ENCODE results near the gene PDE4D. TPM values are rescaled to one million over a fixed set of nuclear protein-coding genes. Genes with fewer than 3 reads are reported as not detected.
"Not testable (repeated sequence)": the region's sequence is repeated elsewhere in the genome, so short reads cannot be mapped to it uniquely, and the experiment has no call there.

PDE4D gene
- total RNA-seq, 2 donors from 2014 or later: 116 to 154 TPM

DNA sequence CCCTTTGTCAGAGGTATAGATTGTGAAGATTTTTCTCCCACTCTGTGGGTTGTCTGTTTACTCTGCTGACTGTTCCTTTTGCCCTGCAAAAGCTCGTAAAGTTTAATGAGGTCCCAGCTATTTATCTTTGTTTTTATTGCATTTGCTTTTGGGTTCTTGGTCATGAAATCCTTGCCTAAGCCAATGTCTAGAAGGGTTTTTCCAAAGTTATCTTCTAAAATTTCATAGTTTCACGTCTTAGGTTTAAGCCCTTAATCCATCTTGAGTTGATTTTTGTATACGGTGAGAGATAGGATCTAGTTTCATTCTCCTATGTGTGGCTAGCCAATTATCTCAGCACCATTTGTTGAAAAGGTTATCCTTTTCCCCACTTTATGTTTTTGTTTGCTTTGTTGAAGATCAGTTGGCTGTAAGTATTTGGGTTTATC lies 590.2 kb downstream of the PDE4D start:
- not testable (repeated sequence) for DNase-seq; ATAC-seq (replicated peaks in 1 of 2); H3K4me3 Mint-ChIP-seq; H3K27ac Mint-ChIP-seq; H3K9me3 Mint-ChIP-seq; H3K4me1 Mint-ChIP-seq (ENCODE audit: low read depth); H3K36me3 Mint-ChIP-seq (ENCODE audit: insufficient read depth in 2 of 2)
- peaks cover 11% of the 10 kb centered on the region for H3K27me3 Mint-ChIP-seq (ENCODE audit: low read depth)

DNA sequence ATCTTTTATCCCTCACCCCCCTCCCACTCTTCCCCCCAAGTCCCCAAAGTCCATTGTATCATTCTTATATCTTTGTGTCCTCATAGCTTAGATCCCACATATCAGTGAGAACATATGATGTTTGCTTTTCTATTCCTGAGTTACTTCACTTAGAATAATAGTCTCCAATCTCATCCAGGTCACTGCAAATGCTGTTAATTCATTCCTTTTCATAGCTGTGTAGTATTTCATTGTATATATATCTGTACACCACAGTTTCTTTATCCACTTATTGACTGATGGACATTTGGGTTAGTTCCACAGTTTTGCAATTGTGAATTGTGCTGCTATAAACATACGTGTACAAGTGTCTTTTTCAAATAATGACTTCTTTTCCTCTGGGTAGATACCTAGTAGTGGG lies 591.0 kb downstream of the PDE4D start:
- H3K27ac Mint-ChIP-seq: not testable (repeated sequence)

DNA sequence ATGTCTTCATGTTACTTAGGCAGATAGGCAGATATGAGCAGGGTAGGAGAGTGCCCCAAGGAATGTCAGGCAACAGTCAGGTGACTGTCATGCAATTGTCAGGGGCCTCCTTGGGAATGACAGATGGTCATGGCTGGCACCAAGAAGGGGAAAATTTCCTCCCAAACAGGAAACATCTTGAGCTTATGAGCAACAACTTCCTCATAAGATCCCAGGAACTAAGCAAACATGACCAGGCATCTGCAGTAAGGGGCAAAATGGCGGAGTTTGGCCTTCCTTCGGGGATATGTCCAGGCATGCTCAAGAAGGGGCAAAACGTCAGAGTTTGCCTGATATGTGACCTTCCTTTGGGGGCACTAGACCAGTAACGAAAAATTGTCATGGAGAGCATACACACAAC lies 591.8 kb downstream of the PDE4D start:
- Mint-ChIP-seq H3K36me3 (ENCODE audit: insufficient read depth in 2 of 2) (no peaks in the 10 kb centered on the region), H3K27ac (no peak overlapping the region), H3K9me3 (peaks cover 3 to 7% of the 10 kb centered on the region in 2 donors), H3K4me1 (ENCODE audit: low read depth) (peaks cover 10% of the 10 kb centered on the region), H3K27me3 (ENCODE audit: low read depth) (peaks cover 11% of the 10 kb centered on the region), H3K4me3 (no peak overlapping the region)
- ATAC-seq (replicated peaks in 1 of 2): no peak
- no peak for DNase-seq

More for the DNA sequence above, 591.0 kb downstream of the PDE4D start:
- H3K27me3 Mint-ChIP-seq (ENCODE audit: low read depth): peaks cover 11% of the 10 kb centered on the region
- not testable (repeated sequence) for H3K4me3 Mint-ChIP-seq; H3K9me3 Mint-ChIP-seq; DNase-seq; H3K36me3 Mint-ChIP-seq (ENCODE audit: insufficient read depth in 2 of 2); ATAC-seq (replicated peaks in 1 of 2); H3K4me1 Mint-ChIP-seq (ENCODE audit: low read depth)

DNA sequence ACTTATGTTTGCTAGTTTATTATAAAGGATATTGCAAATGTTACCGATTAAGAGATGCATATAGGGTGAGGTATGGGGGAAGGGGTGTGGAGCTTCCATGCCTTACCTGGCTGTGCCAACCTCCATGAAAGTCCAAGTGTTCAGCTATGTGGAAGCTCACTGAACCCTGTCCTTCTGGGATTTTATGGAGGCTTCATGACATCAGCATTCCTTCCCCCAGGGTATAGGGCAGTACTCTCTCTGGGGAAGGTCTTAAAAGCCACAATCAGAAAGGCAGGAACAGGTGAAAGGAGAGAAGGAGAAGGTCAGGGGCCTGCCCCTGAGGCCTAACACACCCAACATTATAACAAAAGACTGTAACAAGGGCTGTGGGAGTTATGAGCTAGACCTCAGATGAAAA lies 592.6 kb downstream of the PDE4D start:
- Mint-ChIP-seq H3K36me3 (ENCODE audit: insufficient read depth in 2 of 2) (no peaks in the 10 kb centered on the region), H3K27ac (no peak overlapping the region), H3K27me3 (ENCODE audit: low read depth) (peaks cover 11% of the 10 kb centered on the region), H3K4me1 (ENCODE audit: low read depth) (peaks cover 14% of the 10 kb centered on the region), H3K4me3 (no peak overlapping the region), H3K9me3 (peaks cover 3 to 7% of the 10 kb centered on the region in 2 donors)
- ATAC-seq (replicated peaks in 1 of 2) (no peak), DNase-seq (no peak)

DNA sequence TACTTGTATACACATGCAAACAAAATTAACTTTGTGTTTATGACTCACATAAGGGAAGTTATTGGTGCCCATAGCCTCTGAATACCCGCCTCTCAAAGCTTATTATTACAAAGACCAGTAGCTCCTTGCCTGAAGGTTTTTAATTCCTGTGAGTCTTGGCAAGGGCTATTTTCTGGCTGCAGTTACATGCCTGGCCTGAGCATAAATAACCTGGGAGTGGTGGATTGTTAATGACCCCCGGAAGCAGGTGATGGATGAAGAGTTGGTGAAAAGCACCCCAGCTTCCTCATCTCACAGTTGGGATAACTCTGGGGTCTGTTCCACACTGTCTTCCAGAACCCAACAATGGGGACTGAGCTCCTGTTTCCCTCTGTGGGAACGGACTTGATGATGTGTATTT lies 594.5 kb downstream of the PDE4D start:
- H3K9me3 Mint-ChIP-seq: peaks cover 3 to 5% of the 10 kb centered on the region in 2 donors
- H3K36me3 Mint-ChIP-seq (ENCODE audit: insufficient read depth in 2 of 2): no peaks in the 10 kb centered on the region
- no peaks in the 10 kb centered on the region for H3K27me3 Mint-ChIP-seq (ENCODE audit: low read depth)
- ATAC-seq (replicated peaks in 1 of 2): no peak
- no peak overlapping the region for H3K4me3 Mint-ChIP-seq
- no peak overlapping the region for H3K27ac Mint-ChIP-seq
- no peak for DNase-seq
- peaks cover 16% of the 10 kb centered on the region for H3K4me1 Mint-ChIP-seq (ENCODE audit: low read depth)

DNA sequence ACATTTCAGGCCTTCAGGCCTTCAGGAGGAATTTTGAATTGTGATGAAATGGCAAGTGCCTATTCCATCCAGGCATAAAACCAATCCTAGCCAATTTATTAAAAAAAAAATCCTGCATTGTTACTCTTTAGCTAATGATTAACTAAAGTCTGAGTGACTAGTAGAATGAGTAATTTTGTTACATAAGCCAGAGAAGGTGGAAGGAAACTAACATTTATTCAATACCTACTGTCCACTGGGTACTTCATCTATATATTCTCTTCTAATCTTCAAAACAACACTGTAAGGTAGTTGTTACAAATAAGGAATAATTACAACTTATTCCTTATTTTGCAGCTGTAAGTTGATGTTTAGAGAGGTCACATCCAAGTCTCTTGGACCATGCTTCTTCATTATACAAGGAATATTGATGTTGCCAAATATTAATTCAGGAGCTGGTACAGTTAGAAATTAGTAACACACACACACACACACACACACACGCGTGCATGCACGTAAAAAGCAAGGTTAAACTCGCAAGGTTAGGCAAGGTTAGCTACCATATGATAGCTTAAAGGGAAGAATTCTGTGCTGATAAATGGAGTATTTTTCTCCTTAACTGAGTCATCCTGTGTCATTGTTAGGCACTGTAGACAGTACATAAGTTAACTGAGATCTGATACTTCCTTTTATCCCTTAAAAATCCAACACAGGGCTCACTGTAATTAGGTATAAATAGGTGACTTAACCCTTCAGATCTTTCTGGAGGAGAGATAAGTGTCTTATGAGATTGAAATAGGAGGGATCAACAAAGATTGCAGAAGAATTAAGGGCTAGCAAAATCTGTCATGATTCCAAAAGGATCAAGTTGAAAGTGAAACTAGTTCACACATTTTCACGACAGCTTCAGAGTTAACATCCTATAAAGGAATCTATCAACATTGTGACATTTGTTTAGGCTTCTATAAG lies 596.9 kb downstream of the PDE4D start:
- no peaks in the 10 kb centered on the region for H3K27me3 Mint-ChIP-seq (ENCODE audit: low read depth)
- peak overlapping the region; percentile 23 to 33 for H3K4me3 Mint-ChIP-seq
- no peak for DNase-seq
- no peak for ATAC-seq (replicated peaks in 1 of 2)
- H3K9me3 Mint-ChIP-seq: no peaks in the 10 kb centered on the region
- H3K27ac Mint-ChIP-seq: no peak overlapping the region
- H3K36me3 Mint-ChIP-seq (ENCODE audit: insufficient read depth in 2 of 2): no peaks in the 10 kb centered on the region
- peaks cover 23% of the 10 kb centered on the region for H3K4me1 Mint-ChIP-seq (ENCODE audit: low read depth)

DNA sequence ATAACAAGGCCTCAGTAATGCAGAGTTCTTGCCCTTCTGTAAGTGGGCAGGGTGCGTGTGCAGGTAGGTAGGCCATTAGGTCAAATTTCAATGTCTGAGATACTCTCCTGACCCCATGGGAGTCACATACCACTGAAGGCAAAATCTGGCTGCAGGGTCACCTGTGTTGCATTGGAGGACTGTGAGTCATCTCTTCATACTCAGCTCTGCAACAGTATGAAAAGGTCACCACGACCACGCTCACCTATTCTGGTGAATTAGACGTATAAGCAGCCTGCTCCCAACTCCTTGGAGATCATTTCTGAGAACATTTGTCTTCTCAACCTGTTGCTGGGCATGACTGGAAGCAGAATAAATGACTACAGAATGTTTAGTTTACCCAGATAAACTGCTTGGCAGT lies 599.8 kb downstream of the PDE4D start:
- H3K4me3 Mint-ChIP-seq: no peak overlapping the region
- DNase-seq (peak; percentile 3 to 29), ATAC-seq (replicated peaks in 1 of 2) (peak; percentile 59 to 76)
- H3K9me3 Mint-ChIP-seq: no peaks in the 10 kb centered on the region
- no peaks in the 10 kb centered on the region for H3K27me3 Mint-ChIP-seq (ENCODE audit: low read depth)
- H3K27ac Mint-ChIP-seq: no peak overlapping the region
- H3K4me1 Mint-ChIP-seq (ENCODE audit: low read depth): peaks cover 23% of the 10 kb centered on the region
- H3K36me3 Mint-ChIP-seq (ENCODE audit: insufficient read depth in 2 of 2): no peaks in the 10 kb centered on the region

DNA sequence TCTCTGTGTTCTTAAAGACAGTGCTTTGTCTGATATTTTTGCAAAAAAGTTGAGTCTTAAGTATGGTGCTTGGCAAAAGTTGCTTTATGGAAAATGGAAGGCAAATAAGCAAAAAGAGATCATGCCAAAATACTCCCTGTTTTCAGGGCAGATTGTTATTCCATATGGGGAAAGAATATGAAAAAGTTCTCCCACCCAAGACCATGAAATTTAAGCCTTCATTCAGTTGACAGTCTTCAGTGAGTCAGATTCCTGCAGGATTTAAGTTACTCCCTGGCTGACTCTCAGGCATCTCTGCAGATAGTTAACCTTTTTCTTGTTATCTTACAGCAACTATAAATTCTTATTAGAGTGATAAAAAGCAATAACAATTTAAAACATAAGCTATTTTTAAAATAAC lies 601.6 kb downstream of the PDE4D start:
- ATAC-seq (replicated peaks in 1 of 2): no peak
- no peak for DNase-seq
- H3K4me3 Mint-ChIP-seq: no peak overlapping the region
- no peaks in the 10 kb centered on the region for H3K9me3 Mint-ChIP-seq
- peaks cover 14% of the 10 kb centered on the region for H3K4me1 Mint-ChIP-seq (ENCODE audit: low read depth)
- peaks cover 6% of the 10 kb centered on the region for H3K27me3 Mint-ChIP-seq (ENCODE audit: low read depth)
- no peaks in the 10 kb centered on the region for H3K36me3 Mint-ChIP-seq (ENCODE audit: insufficient read depth in 2 of 2)
- no peak overlapping the region for H3K27ac Mint-ChIP-seq

DNA sequence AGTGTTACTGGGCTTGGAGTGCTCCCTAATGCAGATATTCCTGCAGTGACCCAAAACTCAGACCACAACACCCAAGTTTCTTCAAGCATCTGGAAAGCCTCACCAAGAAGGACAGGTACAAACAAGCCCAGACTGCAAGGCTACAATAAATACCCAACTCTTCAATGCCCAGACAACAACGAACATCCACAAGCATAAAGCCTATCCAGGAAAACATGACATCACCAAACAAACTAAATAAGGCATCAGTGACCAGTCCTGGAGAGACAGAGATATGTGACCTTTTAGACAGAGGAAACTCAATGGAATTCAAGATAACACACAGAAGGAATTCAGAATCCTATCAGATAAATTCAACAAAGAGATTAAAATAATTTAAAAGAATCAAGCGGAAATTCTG lies 605.6 kb downstream of the PDE4D start:
- Mint-ChIP-seq H3K9me3 (no peaks in the 10 kb centered on the region), H3K36me3 (ENCODE audit: insufficient read depth in 2 of 2) (no peaks in the 10 kb centered on the region), H3K4me3 (no peak overlapping the region), H3K27ac (no peak overlapping the region), H3K27me3 (ENCODE audit: low read depth) (peaks cover 16% of the 10 kb centered on the region), H3K4me1 (ENCODE audit: low read depth) (no peaks in the 10 kb centered on the region)
- no peak for DNase-seq
- ATAC-seq (replicated peaks in 1 of 2): no peak

DNA sequence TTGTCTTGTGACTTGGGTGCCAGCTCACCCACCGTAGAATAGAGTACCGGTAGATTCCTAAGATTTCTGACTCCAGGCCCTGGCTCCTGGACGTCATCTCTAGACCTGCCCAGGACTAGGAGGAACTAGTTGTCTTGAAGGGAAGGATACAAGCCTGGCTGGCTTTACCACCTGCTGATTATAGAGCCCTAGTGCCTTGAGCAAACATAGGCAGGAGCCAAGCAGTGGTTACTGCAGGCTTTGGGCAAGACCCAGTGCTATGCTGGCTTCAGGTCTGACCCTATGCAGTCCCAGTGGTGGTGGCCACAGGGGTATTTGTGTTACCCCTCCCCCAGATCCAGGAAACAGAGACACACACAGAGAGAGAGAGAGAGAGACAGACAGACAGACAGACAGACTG lies 606.2 kb downstream of the PDE4D start:
- ATAC-seq (replicated peaks in 1 of 2) (no peak), DNase-seq (no peak)
- H3K9me3 Mint-ChIP-seq: no peaks in the 10 kb centered on the region
- no peaks in the 10 kb centered on the region for H3K4me1 Mint-ChIP-seq (ENCODE audit: low read depth)
- H3K4me3 Mint-ChIP-seq: no peak overlapping the region
- no peaks in the 10 kb centered on the region for H3K36me3 Mint-ChIP-seq (ENCODE audit: insufficient read depth in 2 of 2)
- H3K27ac Mint-ChIP-seq: no peak overlapping the region
- H3K27me3 Mint-ChIP-seq (ENCODE audit: low read depth): peaks cover 16% of the 10 kb centered on the region

DNA sequence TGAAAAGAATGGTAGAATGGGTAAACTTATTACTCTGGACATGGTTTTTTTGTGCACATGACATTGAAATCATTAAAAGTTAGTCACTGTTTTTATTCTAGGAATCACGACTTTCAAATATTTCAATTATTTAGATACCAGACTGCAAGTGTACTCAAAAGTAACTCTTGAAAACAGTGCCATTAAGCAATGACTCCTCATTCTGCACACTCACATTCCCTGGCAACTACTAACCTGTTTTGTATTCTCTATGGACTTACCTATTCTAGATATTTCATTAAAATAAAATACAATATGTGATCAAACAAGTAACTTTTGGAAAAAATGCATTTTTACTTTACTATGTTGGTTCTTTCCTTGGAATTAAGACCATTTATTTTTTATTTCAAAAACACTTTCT lies 607.0 kb downstream of the PDE4D start:
- DNase-seq (no peak), ATAC-seq (replicated peaks in 1 of 2) (no peak)
- H3K36me3 Mint-ChIP-seq (ENCODE audit: insufficient read depth in 2 of 2): no peaks in the 10 kb centered on the region
- no peaks in the 10 kb centered on the region for H3K9me3 Mint-ChIP-seq
- H3K27ac Mint-ChIP-seq: no peak overlapping the region
- H3K4me1 Mint-ChIP-seq (ENCODE audit: low read depth): no peaks in the 10 kb centered on the region
- peaks cover 20% of the 10 kb centered on the region for H3K27me3 Mint-ChIP-seq (ENCODE audit: low read depth)
- H3K4me3 Mint-ChIP-seq: no peak overlapping the region

DNA sequence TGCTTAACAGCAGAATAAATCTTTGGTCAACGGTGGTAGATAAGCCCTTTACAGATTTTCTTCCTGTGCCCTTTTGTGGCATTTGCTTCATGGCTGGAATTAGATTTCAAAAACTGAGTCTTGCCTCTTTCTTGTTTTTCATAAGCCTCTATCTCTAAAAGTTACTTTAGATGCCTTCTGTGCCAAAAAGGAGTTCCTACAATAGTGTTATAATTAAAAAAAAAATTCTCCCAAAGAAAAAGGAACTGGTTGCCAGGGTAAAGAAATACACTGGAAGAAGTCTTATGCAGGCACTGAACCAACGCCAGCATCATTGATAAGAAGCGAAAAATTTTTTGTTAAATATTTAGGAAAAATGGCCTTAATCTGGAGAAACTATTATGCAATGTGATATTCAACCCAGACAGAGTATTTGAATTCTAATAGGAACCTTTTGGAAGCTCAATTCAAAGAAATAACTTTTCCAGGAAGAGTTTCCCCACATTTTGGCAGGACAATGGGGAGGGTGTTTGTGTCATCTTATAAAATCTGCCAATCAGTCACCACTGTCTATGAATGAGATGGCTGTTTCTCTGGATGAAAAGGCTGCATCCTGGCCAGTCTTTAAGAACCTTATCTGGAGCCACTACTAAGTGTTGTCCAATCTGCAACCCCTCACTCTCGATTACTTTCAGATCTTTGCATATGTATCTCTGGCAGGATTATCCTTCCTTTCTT lies 608.1 kb downstream of the PDE4D start:
- no peaks in the 10 kb centered on the region for H3K4me1 Mint-ChIP-seq (ENCODE audit: low read depth)
- H3K27me3 Mint-ChIP-seq (ENCODE audit: low read depth): peaks cover 25% of the 10 kb centered on the region
- no peaks in the 10 kb centered on the region for H3K36me3 Mint-ChIP-seq (ENCODE audit: insufficient read depth in 2 of 2)

DNA sequence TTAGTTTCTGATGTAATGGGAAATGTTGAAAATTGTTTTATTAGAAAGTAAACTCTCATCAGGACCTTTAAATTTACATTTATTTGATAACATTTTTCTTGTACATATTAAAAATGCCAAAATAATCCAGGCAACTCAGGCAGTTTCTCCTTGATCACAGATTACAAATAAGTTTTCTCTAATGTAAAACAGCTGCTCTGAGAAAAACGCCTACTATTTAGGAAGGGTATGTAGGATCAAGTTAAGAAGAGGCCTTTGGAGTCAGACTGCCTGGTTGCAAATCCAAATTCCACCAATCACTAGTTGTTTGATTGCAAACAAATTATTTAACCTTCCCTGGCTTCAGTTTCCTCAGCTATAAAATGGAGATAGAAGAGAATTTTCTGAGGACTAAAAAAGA lies 610.8 kb downstream of the PDE4D start:
- ATAC-seq (replicated peaks in 1 of 2): no peak

More for the DNA sequence above, 608.1 kb downstream of the PDE4D start:
- H3K4me3 Mint-ChIP-seq: no peak overlapping the region
- DNase-seq: no peak
- H3K9me3 Mint-ChIP-seq: no peaks in the 10 kb centered on the region
- no peak overlapping the region for H3K27ac Mint-ChIP-seq
- no peak for ATAC-seq (replicated peaks in 1 of 2)

More for the DNA sequence above, 610.8 kb downstream of the PDE4D start:
- DNase-seq: no peak
- Mint-ChIP-seq H3K36me3 (ENCODE audit: insufficient read depth in 2 of 2) (no peaks in the 10 kb centered on the region), H3K9me3 (no peaks in the 10 kb centered on the region), H3K27me3 (ENCODE audit: low read depth) (peaks cover 38% of the 10 kb centered on the region), H3K4me1 (ENCODE audit: low read depth) (no peaks in the 10 kb centered on the region), H3K4me3 (no peak overlapping the region), H3K27ac (no peak overlapping the region)

All from activated T-cell treated with anti-CD3 and anti-CD28 coated beads, Interleukin-2, amount 50 U/mL, for 72 hours (primary cell).